HEK293 (cell line): Measurements from ENCODE around the gene TWF2.

ENCODE experiments used
- TCF7L2 ChIP-seq: IDR thresholded peaks from 2 replicates; pipeline ENCODE4 v1.6.1; 2011; ENCODE audit warnings: low read depth, mild to moderate bottlenecking, inconsistent platforms, low read length, moderate library complexity, borderline replicate concordance
- ZNF776 ChIP-seq: fragments of 450-650 bp; formaldehyde crosslinking; IDR thresholded peaks from 2 replicates; pipeline ENCODE4 v1.5.0; 2017; ENCODE audit warnings: missing biosample characterization, missing genetic modification characterization, borderline replicate concordance
- TF ChIP-seq, protein P1 (sequence below): fragments of 450-650 bp; formaldehyde crosslinking; IDR thresholded peaks from 2 replicates; pipeline ENCODE4 v1.5.1; 2016; ENCODE audit warnings: missing biosample characterization, missing genetic modification characterization
- TF ChIP-seq, protein P2 (sequence below): fragments of 450-650 bp; formaldehyde crosslinking; IDR thresholded peaks from 2 replicates; pipeline ENCODE4 v1.5.1; 2017; ENCODE audit warnings: missing biosample characterization, missing genetic modification characterization
- TF ChIP-seq, protein P3 (sequence below): fragments of 450-650 bp; formaldehyde crosslinking; IDR thresholded peaks from 2 replicates; pipeline ENCODE4 v1.5.1; 2016; ENCODE audit warnings: missing biosample characterization, missing genetic modification characterization

DNA sequence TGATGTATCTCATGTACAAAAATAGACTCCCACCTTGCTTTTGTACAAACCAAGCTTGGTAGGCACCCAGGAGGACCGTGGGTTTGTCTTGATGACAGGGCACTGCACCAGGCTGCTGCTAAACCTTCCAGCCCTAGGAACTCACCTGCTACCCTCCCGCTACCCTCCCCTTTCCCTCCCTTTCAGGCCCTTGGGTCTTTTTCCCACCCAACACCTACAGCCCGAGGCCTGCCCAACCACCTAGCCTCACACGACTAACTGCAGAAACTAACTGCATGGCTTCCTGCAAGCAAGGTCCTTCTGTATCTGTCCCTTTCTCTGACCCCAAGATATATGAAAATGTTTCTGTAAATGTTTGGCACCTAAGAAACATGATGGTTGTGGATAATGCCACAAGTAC lies 17.7 kb upstream of the TWF2 start:
- TF ChIP-seq ZNF776 (tag by site-specific recombination): no peak
- TF ChIP-seq, protein P1, sequence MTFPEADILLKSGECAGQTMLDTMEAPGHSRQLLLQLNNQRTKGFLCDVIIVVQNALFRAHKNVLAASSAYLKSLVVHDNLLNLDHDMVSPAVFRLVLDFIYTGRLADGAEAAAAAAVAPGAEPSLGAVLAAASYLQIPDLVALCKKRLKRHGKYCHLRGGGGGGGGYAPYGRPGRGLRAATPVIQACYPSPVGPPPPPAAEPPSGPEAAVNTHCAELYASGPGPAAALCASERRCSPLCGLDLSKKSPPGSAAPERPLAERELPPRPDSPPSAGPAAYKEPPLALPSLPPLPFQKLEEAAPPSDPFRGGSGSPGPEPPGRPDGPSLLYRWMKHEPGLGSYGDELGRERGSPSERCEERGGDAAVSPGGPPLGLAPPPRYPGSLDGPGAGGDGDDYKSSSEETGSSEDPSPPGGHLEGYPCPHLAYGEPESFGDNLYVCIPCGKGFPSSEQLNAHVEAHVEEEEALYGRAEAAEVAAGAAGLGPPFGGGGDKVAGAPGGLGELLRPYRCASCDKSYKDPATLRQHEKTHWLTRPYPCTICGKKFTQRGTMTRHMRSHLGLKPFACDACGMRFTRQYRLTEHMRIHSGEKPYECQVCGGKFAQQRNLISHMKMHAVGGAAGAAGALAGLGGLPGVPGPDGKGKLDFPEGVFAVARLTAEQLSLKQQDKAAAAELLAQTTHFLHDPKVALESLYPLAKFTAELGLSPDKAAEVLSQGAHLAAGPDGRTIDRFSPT (tag by site-specific recombination): no peak
- TF ChIP-seq TCF7L2: no peak
- TF ChIP-seq, protein P2, sequence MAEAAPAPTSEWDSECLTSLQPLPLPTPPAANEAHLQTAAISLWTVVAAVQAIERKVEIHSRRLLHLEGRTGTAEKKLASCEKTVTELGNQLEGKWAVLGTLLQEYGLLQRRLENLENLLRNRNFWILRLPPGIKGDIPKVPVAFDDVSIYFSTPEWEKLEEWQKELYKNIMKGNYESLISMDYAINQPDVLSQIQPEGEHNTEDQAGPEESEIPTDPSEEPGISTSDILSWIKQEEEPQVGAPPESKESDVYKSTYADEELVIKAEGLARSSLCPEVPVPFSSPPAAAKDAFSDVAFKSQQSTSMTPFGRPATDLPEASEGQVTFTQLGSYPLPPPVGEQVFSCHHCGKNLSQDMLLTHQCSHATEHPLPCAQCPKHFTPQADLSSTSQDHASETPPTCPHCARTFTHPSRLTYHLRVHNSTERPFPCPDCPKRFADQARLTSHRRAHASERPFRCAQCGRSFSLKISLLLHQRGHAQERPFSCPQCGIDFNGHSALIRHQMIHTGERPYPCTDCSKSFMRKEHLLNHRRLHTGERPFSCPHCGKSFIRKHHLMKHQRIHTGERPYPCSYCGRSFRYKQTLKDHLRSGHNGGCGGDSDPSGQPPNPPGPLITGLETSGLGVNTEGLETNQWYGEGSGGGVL: no peak
- TF ChIP-seq, protein P3, sequence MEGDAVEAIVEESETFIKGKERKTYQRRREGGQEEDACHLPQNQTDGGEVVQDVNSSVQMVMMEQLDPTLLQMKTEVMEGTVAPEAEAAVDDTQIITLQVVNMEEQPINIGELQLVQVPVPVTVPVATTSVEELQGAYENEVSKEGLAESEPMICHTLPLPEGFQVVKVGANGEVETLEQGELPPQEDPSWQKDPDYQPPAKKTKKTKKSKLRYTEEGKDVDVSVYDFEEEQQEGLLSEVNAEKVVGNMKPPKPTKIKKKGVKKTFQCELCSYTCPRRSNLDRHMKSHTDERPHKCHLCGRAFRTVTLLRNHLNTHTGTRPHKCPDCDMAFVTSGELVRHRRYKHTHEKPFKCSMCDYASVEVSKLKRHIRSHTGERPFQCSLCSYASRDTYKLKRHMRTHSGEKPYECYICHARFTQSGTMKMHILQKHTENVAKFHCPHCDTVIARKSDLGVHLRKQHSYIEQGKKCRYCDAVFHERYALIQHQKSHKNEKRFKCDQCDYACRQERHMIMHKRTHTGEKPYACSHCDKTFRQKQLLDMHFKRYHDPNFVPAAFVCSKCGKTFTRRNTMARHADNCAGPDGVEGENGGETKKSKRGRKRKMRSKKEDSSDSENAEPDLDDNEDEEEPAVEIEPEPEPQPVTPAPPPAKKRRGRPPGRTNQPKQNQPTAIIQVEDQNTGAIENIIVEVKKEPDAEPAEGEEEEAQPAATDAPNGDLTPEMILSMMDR: no peak
